ENCODE measurements around the gene NFYC. TPM values are rescaled to one million over a fixed set of nuclear protein-coding genes. Genes with fewer than 3 reads are reported as not detected.

Gene NFYC
- total RNA-seq, 1 donor, result 19.0 TPM

DNA sequence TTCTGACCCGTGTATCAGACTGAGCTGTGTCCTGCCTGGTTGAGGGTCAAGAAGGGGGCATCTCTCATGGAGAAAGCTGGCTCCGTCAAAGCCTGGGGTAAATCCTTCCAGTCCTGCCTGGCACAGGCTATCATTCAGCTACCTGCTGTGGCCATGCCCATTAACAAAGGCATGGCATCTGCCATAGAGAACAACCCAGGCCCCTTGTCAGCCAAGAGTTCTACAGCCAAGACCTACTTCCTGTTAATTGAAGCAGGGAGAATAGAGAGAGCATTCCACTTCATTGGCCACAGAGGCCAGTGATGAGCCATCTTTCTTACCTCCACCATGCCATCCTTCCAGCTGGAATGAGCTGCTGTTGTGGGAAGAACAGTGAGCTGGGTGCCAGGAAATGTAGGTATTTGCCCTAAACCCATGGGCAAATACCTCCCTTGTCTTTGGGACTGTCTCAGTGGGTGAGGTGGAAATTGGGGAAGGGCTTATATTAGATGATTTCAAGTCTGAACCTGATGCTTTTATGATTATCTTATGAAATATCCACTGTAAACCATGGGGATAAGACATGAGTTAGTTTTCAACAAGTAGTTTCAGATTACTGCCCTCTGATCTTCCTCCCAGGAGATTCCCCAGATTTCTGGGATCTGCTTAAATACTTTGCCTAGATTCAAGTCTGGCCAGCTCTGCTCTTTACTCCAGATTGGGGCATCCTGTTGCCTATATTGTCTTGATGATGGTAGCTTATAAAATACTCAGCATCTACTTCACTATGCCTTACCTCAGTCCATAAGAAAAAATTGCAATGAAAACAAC is 80.8 kb downstream of the NFYC start:
- no peak overlapping the region for H3K4me3 ChIP-seq (ENCODE audit: low read depth, low read length)
- TF ChIP-seq, protein P1, sequence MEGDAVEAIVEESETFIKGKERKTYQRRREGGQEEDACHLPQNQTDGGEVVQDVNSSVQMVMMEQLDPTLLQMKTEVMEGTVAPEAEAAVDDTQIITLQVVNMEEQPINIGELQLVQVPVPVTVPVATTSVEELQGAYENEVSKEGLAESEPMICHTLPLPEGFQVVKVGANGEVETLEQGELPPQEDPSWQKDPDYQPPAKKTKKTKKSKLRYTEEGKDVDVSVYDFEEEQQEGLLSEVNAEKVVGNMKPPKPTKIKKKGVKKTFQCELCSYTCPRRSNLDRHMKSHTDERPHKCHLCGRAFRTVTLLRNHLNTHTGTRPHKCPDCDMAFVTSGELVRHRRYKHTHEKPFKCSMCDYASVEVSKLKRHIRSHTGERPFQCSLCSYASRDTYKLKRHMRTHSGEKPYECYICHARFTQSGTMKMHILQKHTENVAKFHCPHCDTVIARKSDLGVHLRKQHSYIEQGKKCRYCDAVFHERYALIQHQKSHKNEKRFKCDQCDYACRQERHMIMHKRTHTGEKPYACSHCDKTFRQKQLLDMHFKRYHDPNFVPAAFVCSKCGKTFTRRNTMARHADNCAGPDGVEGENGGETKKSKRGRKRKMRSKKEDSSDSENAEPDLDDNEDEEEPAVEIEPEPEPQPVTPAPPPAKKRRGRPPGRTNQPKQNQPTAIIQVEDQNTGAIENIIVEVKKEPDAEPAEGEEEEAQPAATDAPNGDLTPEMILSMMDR (IDR thresholded peaks at IDR 0.05; ENCODE audit: insufficient read depth, low read depth, low read length), result no peak
- DNase-seq (ENCODE audit: low read depth), result no peak

DNA sequence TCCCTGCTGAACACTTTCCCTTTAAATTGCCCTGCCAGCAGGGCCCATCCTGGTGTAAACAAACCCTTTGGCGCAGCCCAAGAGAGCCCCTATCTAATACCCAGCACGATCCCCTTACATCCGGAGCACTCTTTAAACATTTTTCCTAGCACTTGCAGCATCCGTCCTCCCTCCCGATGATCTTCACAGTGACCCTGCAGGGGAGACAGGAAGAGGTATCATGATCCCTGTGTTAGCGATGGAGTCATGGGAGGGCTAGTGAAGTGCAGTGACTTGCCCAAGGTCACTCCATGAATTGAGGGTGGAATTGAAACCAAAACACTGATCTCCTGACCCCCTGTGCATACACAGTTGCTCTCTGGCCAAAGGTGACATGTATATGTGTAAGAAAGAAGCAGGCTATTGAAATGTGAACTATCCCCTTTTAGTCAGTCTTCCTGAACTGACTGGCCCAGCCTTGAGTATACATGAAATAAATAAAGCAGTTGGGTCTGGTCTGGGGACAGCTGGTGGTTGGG is 82.3 kb downstream of the NFYC start:
- DNase-seq (ENCODE audit: low read depth), result no peak
- H3K4me3 ChIP-seq (ENCODE audit: low read depth, low read length), result no peak overlapping the region
- TF ChIP-seq, protein P1 (IDR thresholded peaks at IDR 0.05; ENCODE audit: insufficient read depth, low read depth, low read length), result no peak

DNA sequence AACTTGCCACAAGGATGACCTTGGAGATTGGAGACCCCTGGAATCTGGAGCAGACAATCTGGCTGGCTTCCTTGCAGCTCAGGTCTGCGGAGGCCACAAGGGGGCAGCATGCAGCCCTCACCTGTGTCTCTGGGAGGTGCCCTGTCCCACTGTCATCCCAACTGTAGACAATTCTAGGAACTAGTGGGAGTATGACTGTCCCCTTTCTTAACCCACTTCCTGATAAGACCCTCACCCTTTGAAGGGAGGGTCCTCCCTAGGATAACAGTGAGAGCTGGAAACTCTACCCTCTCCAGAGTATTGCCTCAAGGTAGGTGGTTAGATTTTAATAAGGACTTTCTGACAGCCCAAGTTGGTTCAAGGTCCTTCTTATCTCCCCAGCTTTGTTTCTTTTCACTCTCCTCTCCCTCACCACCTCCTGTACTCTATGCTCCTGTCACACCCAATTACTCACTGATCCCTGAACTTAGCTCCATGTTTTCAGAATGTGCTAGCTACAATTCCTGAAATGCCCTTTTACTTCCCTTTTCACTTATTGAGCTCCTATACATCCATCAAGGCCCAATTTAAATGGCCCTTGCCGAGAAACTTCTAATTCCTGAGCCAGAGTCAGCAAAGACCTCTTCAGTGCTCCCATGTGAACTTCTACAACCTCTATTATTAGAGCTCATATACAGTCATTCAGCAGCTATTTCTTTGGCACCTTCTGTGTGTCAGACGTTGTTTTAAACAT is 82.9 kb downstream of the NFYC start:
- no peak overlapping the region for H3K4me3 ChIP-seq (ENCODE audit: low read depth, low read length)
- TF ChIP-seq, protein P1 (IDR thresholded peaks at IDR 0.05; ENCODE audit: insufficient read depth, low read depth, low read length), result peak; percentile 83
- DNase-seq (ENCODE audit: low read depth), result peak; percentile 21

DNA sequence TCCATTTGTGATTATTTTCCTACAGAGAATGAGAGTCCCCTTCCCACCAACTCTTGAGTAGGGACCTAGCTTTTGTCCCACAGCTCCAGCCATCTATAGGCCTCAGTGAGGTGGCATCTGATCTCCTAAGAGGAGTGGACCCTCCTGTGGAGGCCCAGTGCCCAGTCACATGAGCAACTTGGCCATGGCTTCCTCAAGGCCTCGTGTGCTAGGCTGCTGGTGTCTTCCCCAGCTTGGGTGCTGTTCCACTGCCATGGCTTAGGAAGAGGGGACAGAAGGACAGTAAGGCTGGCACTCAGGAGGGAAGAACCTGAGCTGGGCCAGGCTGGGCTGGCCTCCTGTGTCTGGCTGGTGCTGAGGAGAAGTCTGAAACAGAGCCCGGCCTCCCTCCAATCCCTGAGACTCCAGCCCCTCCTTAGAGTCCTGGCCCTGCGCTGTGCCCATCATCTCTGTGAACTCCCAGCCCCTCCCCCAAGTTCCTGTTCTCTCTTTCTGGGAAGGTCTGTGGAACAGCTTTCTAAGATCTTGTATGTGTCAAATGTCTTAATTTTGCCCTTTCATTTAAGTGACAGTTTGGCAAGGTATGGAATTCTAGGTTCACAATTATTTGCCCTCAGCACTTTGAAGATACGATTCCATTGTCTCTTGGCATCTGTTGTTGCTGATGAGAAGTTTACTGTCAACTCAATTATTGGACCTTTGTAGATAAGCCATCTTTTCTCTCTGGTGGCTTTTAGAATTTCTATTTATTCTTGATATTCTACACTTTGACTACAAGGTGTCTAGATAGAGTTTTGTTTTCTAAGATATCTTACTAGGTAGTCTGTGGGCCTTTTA is 85.0 kb downstream of the NFYC start:
- no peak overlapping the region for H3K4me3 ChIP-seq (ENCODE audit: low read depth, low read length)
- TF ChIP-seq, protein P1 (IDR thresholded peaks at IDR 0.05; ENCODE audit: insufficient read depth, low read depth, low read length), result no peak
- no peak for DNase-seq (ENCODE audit: low read depth)

DNA sequence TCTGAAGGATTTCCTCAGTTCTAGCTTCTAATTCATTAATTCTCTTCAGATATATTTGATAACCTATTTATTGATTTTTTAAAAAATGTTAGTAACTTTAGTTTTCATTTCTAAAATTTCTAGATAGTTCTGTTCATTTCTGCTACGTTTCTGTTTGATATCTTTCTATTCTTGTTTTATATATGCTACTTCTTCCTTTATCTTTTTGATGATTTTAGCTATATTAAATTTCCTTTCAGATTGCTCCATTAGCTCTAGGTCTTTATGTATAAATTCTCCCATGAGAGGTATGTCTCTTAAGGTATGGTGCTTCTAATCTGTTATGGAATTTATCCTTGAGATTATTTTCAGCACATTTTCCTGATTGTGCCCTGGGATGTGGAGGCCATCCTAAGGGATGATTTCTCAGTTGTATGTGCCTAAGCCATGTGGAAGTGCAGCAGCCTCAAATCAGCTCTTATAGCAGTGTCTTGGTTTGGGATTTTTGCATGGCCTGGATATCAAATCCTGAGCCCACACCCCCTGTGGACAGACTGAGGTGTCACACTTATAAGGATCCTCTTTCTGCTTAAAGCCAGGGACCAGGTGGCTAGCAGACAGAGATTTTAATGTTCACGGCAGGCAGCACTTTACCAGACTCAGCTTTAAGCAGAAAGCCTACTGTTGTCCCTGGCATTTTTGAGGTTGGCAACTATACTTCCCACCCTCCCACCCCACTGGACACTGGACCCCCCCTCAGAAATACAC is 85.9 kb downstream of the NFYC start:
- no peak overlapping the region for H3K4me3 ChIP-seq (ENCODE audit: low read depth, low read length)
- DNase-seq (ENCODE audit: low read depth), result no peak
- TF ChIP-seq, protein P1 (IDR thresholded peaks at IDR 0.05; ENCODE audit: insufficient read depth, low read depth, low read length), result no peak

Measured in fibroblast of villous mesenchyme (primary cell).